WTC11 (cell line): ENCODE measurements around the gene PRAMEF10. TPM values are rescaled to one million over a fixed set of nuclear protein-coding genes. Genes with fewer than 3 reads are reported as not detected.
"Not testable (repeated sequence)": the region's sequence is repeated elsewhere in the genome, so short reads cannot be mapped to it uniquely, and the experiment has no call there.

ENCODE experiments used
- ATAC-seq: fragments of 200-7000 bp; cut with Tn5 transposase; 2 replicates; pipeline ENCODE4 v1.10.0; 2021; ENCODE audit warnings: mild to moderate bottlenecking, moderate library complexity
- Bru-seq: library from RNA; stranded (reverse); fragments of 400-500 nt; gene quantifications from one replicate; lab custom pipeline; 2021; lab: Mats Ljungman, UMichigan
- CTCF ChIA-PET: fragments of 300-600 bp; sonication (Branson Sonifier 250); formaldehyde crosslinking; loops from one replicate; lab custom pipeline; 2021; ENCODE audit warnings: antibody characterized with exemption; lab: Charles Lee
- POLR2A ChIA-PET: fragments of 350-600 bp; sonication (Branson Sonifier 250); formaldehyde crosslinking; loops from one replicate; lab custom pipeline; 2021; ENCODE audit warnings: antibody characterized with exemption; lab: Charles Lee
- DNase-seq: peaks from one replicate; pipeline ENCODE4 v3.0.0; 2021; ENCODE audit warnings: low spot score
- H3K27ac Mint-ChIP-seq: 2 replicates; pipeline ENCODE4 v1.8.0; 2021; ENCODE audit warnings: mixed read lengths
- H3K27me3 Mint-ChIP-seq: 2 replicates; pipeline ENCODE4 v1.8.0; 2021; ENCODE audit warnings: low read depth, mild to moderate bottlenecking, moderate library complexity, mixed read lengths
- H3K36me3 Mint-ChIP-seq: 2 replicates; pipeline ENCODE4 v1.8.0; 2021; ENCODE audit warnings: mixed read lengths
- H3K4me1 Mint-ChIP-seq: 2 replicates; pipeline ENCODE4 v1.8.0; 2022; ENCODE audit warnings: mixed read lengths
- H3K4me3 Mint-ChIP-seq: 2 replicates; pipeline ENCODE4 v1.8.0; 2021; ENCODE audit warnings: mild to moderate bottlenecking, moderate library complexity, mixed read lengths
- H3K9me3 Mint-ChIP-seq: 2 replicates; pipeline ENCODE4 v1.8.0; 2021; ENCODE audit warnings: mixed read lengths
- long read RNA-seq, 3 experiments: library from RNA in 1 of 3; library from capped mRNA in 1 of 3; library from polyadenylated mRNA in 1 of 3; unstranded in 2 of 3; stranded (forward) in 1 of 3; transcript quantifications; one replicate each; pipeline ENCODE4 v2.0.0, GENCODE V29; 2021
- total RNA-seq: library from RNA; stranded (reverse); gene quantifications from 3 replicates; pipeline ENCODE4 v1.2.3, GENCODE V29; 2021

PRAMEF10 gene, protein sequence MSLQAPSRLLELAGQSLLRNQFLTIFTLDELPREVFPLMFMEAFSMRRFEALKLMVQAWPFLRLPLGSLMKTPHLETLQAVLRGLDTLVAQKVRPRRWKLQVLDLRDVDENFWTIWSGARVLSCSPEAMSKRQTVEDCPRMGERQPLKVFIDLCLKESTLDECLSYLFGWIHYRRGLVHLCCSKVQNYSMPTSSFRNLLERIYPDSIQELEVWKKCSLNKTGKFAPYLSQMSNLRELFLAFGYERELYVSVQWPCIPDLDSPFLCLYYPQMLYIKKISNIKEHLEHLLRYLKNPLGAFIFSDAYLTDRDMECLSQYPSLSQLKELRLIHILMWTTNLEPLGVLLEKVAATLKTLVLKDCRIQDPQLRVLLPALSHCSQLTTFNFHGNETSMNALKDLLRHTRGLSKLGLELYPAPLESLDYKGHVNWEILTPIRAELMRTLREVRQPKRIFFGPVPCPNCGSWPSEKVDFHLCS
- total RNA-seq (not detected in 3 replicates), Bru-seq, nascent RNA (not detected)
- long read RNA-seq, experiment 1 = 0 reads
- long read RNA-seq, experiment 2 = 0 reads
- long read RNA-seq, experiment 3 = 0 reads

DNA sequence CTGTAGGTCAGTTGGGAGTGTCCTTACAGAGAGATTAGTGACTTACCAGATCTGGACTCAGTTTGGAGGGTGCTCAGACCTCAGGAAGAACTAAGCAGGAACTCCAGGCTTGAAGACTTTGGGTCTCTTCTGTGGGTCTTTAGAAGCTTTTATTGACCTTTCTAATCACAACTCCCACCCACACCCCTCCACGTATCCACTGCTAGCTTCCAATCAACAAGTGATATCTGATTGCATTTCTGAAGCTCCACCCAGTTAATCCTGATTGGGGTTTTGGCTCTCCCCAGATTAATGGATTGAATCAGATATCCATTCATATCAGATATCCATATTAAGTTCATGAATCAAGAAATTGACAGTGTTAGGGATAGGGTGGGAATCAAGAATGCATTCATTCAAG is at the start of gene PRAMEF10:
Gene PRAMEF10 (minus strand): TSS at position 101 of the 400 bp plus-strand sequence. CDS start 2,423 bp downstream, outside the sequence.
- H3K9me3 Mint-ChIP-seq, POLR2A ChIA-PET, ATAC-seq, H3K4me1 Mint-ChIP-seq, H3K27ac Mint-ChIP-seq, H3K36me3 Mint-ChIP-seq, DNase-seq, H3K4me3 Mint-ChIP-seq, H3K27me3 Mint-ChIP-seq, CTCF ChIA-PET: not testable (repeated sequence)

DNA sequence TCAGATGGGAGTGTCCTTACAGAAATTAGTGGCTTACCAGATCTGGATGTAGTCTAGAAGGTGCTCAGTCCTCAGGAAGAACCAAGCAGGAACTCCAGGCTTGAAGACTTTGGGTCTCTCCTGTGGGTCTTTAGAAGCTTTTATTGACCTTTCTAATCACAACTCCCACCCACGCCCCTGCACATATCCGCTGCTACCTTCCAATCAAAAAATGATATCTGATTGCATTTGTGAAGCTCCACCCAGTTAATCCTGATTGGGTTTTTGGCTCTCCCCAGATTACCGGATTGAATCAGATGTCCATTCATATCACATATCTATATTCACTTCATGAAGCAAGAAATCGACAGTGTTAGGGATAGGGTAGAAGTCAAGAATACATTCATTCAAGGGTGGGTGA is 49.4 kb upstream of the PRAMEF10 start, which contains the start of gene PRAMEF6:
Gene PRAMEF6 (minus strand): TSS at position 101 of the 400 bp plus-strand sequence. CDS start 5,062 bp downstream, outside the sequence.
- H3K36me3 Mint-ChIP-seq, H3K4me1 Mint-ChIP-seq, ATAC-seq, POLR2A ChIA-PET, CTCF ChIA-PET, H3K9me3 Mint-ChIP-seq, H3K27ac Mint-ChIP-seq, DNase-seq, H3K27me3 Mint-ChIP-seq, H3K4me3 Mint-ChIP-seq: not testable (repeated sequence)

DNA sequence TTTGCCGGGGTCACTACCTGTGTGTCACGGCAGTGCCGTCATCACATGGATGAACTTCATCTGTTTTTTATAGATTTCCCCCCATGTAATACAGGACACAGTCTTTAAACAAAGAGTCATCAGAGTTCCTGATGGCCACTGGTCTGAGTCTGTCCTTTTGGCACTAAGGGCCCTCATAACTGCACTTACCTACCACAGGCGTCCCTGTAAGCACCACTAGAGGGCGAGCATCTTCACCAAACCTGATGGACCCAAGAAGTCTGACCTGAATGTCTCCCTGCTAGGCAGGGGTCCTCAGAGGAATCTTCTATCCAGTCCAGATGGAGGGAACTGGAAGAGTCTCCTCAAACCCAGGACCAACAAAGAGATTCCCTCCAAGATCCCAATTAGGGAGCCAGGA is 26.3 kb upstream of the PRAMEF10 start:
- POLR2A ChIA-PET, H3K4me3 Mint-ChIP-seq, ATAC-seq, DNase-seq, H3K27ac Mint-ChIP-seq, H3K27me3 Mint-ChIP-seq, H3K4me1 Mint-ChIP-seq, H3K9me3 Mint-ChIP-seq, H3K36me3 Mint-ChIP-seq, CTCF ChIA-PET: not testable (repeated sequence)

DNA sequence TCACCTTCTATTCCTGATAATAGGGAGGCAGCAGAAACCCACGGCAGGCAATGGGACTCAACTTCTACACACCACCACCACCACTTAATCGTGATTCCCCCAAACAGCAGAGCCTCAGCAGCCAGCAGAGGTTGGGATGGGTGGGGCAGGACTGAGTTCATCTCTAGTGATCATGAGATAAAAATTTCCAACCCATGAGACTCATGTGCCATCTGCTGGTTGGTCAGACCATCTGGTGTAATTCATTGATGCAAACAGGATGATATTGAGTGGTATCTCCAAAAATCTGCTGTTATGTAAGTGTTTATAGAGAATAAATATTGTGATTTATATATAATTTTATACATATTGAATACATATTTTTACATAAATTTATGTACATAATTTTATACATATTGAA is 23.7 kb upstream of the PRAMEF10 start:
- ATAC-seq, CTCF ChIA-PET, H3K27me3 Mint-ChIP-seq, DNase-seq, H3K4me1 Mint-ChIP-seq, H3K9me3 Mint-ChIP-seq, H3K27ac Mint-ChIP-seq, H3K4me3 Mint-ChIP-seq, POLR2A ChIA-PET, H3K36me3 Mint-ChIP-seq: not testable (repeated sequence)

DNA sequence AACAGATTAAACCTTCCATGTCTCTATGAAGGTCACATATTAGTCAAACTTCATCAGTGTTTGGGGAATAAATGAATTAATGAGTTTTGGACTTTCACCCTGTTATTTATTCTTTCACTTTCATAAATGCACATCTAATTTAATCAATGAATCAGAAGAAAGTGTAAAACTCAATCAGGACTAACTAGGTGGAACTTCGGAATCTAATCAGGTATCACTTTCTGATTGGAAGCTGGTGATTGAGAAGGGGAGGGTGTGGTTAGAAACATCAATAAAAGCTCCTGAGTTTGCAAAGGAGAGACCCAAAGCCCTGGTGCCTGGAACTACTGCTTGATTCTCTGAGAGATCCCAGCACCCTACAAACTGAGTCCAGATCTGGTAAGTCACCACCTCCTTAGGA is 18.2 kb upstream of the PRAMEF10 start, which contains the start of gene PRAMEF7:
Gene PRAMEF7 (plus strand): TSS at position 301 of the 400 bp plus-strand sequence. CDS start 1,083 bp downstream, outside the sequence.
- ATAC-seq, H3K27ac Mint-ChIP-seq, H3K4me1 Mint-ChIP-seq, DNase-seq, H3K9me3 Mint-ChIP-seq, H3K27me3 Mint-ChIP-seq, POLR2A ChIA-PET, H3K36me3 Mint-ChIP-seq, CTCF ChIA-PET, H3K4me3 Mint-ChIP-seq: not testable (repeated sequence)

DNA sequence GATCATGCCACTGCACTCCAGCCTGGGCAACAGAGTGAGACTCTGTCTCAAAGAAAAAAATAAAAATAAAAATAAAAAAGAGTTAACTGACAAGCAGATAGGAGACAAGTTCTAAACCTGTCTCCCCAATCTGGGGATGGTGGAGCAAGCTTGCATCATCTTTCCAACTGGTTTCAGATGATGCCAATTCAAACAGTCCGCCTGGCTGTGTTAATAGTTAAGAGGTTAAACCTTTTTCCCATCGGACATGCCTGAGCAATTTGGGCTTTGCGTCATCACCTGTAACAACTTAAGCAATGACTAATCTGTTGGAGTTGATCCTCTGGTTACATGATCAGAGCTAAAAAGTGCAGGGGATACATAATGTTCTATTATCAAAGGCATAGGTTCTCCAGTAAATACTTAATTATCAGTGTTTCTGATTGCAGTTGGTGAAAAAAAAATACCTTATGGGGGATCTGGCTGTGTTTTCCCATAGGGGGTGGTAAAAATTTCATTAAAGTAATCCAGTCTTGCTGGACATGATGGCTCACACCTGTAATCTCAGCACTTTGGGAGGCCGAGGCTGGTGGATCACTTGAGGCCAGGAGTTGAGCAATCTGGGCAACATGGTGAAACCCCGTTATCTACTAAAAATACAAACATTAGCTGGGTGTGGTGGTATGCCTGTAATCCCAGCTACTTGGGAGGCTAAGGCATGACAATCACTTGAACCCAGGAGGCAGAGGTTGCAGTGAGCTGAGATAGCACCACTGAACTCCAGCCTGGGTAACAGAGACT is 5.9 kb upstream of the PRAMEF10 start:
- CTCF ChIA-PET, DNase-seq, POLR2A ChIA-PET, H3K27ac Mint-ChIP-seq, H3K4me3 Mint-ChIP-seq, H3K36me3 Mint-ChIP-seq, H3K27me3 Mint-ChIP-seq, H3K9me3 Mint-ChIP-seq, H3K4me1 Mint-ChIP-seq, ATAC-seq: not testable (repeated sequence)

DNA sequence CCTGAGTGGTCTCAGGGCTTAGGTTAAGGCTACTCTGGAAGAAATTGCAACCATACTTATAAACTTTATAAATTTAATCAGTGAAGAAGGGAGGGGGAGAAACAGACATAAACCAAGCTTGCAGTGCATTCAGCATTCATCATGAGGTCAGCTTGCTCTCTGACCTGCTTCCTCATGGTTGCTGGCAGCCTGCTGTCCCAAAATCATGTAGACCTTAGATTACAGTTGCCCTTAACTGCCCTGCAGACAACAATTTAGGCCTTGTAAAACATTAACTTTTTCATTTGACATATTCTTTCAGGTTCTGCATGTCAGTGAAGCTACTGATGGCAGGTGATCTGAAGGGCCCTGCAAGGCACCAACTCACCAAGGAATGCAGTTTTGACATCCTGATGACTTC is 1.1 kb upstream of the PRAMEF10 start:
- ATAC-seq, POLR2A ChIA-PET, H3K27ac Mint-ChIP-seq, H3K27me3 Mint-ChIP-seq, H3K36me3 Mint-ChIP-seq, CTCF ChIA-PET, H3K4me3 Mint-ChIP-seq, H3K4me1 Mint-ChIP-seq, H3K9me3 Mint-ChIP-seq, DNase-seq: not testable (repeated sequence)

DNA sequence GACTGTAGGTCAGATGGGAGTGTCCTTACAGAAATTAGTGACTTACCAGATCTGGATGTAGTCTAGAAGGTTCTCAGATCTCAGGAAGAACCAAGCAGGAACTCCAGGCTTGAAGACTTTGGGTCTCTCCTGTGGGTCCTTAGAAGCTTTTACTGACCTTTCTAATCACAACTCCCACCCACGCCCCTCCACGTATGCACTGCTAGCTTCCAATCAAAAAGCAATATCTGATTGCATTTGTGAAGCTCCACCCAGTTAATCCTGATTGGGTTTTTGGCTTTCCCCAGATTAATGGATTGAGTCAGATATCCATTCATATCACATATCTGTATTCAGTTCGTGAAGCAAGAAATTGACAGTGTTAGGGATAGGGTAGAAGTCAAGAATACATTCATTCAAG is 12.0 kb downstream of the PRAMEF10 start, which contains the start of gene PRAMEF4:
Gene PRAMEF4 (minus strand): TSS at position 101 of the 400 bp plus-strand sequence. CDS start 2,807 bp downstream, outside the sequence.
- ATAC-seq, H3K4me3 Mint-ChIP-seq, DNase-seq, H3K27ac Mint-ChIP-seq, H3K27me3 Mint-ChIP-seq, CTCF ChIA-PET, POLR2A ChIA-PET, H3K4me1 Mint-ChIP-seq: not testable (repeated sequence)
- Mint-ChIP-seq H3K36me3 (peaks cover 16% of the 10 kb centered on the region), H3K9me3 (peaks cover 23% of the 10 kb centered on the region)

DNA sequence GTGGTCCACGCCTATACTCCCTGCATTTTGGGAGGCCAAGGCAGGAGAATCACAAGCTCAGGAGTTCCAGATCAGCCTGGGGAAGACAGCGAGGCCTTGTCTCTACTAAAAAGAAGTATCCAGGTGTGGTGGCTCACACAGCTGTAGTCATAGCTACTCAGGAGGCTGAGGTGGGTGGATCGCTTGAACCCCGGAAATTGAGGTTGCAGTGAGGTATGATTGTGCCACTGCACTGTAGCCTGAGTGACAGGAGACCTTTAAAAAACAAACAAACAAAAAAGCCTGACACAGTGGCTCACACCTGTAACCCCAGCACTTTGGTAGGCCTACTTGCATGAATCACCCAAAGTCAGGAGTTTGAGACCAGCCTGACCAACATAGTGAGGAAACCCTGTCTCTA is 19.6 kb downstream of the PRAMEF10 start:
- H3K27ac Mint-ChIP-seq, H3K27me3 Mint-ChIP-seq, DNase-seq, H3K36me3 Mint-ChIP-seq, ATAC-seq, H3K4me3 Mint-ChIP-seq, CTCF ChIA-PET, POLR2A ChIA-PET, H3K4me1 Mint-ChIP-seq: not testable (repeated sequence)
- H3K9me3 Mint-ChIP-seq = peaks cover 11% of the 10 kb centered on the region; the same call in 1 of the 2 replicates

DNA sequence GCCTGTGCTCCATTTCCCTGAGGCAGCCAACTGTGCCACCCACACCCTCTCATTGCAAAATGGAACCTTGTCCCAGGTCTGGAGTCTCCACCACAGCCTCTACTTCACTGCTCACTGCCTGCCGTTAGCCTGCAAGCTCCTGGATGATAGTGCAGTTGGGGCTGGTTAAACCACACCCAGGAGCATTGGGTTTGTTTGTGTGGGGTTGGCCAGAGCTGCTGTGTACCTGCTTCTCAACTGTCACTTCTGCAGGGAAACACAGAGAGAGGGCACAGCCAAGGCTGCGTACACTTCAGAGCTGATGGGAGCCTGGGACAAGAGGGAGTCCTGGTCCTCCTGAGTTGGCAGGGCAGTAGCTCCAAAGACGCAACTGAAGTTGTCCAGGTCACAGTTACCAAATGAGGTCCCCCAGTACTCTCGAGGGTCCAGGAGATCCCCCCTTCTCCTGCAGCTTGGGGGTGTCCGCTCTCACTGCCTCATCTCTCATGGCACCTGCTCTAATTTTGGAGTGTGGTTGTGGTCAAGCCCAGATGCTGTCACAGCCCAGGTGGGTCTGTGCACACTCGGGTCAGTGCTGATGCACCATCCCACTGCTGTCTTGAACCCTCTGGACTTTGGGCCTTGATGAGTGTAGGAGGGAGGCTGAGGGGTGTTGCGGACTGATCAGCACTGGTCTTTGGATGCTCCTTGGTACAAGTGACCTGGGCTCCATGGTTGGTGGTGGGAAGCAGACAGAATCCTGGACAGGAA is 34.8 kb downstream of the PRAMEF10 start:
- Mint-ChIP-seq H3K36me3 (peaks cover 41% of the 10 kb centered on the region), H3K9me3 (peaks cover 55% of the 10 kb centered on the region), H3K27me3 (peaks cover 25% of the 10 kb centered on the region)
- POLR2A ChIA-PET, H3K4me3 Mint-ChIP-seq, DNase-seq, CTCF ChIA-PET, H3K27ac Mint-ChIP-seq, H3K4me1 Mint-ChIP-seq, ATAC-seq: not testable (repeated sequence)

DNA sequence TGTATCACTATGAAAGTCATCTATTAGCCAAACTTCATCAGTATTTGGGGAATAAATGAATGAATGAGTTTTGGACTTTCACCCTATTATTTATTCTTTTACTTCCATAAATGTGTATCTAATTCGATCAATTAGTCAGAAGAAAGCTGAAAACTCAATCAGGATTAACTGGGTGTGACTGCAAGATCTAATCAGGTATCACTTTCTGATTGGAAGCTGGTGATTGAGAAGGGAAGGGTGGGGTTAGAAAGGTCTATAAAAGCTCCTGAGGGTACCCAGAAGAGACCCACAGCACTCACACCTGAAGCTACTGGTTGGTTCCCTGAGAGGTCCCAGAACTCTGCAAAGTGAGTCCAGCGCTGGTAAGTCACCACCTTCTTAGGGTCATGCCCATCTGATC is 41.3 kb downstream of the PRAMEF10 start, which contains the start of gene PRAMEF2:
Gene PRAMEF2 (plus strand): TSS at position 301 of the 400 bp plus-strand sequence. CDS start 1,924 bp downstream, outside the sequence.
- Mint-ChIP-seq H3K9me3 (peaks cover 80% of the 10 kb centered on the region), H3K27me3 (peaks cover 35% of the 10 kb centered on the region), H3K36me3 (peaks cover 64% of the 10 kb centered on the region)
- H3K27ac Mint-ChIP-seq, DNase-seq, ATAC-seq, H3K4me3 Mint-ChIP-seq, POLR2A ChIA-PET, H3K4me1 Mint-ChIP-seq, CTCF ChIA-PET: not testable (repeated sequence)
